Ascending aorta (tissue), 2 donors: Measurements from ENCODE around the gene FAM117A. TPM values are rescaled to one million over a fixed set of nuclear protein-coding genes. Genes with fewer than 3 reads are reported as not detected.
A peak's percentile ranks its signal among the peaks of the same experiment; 100 is the strongest.
"Not testable (repeated sequence)": the region's sequence is repeated elsewhere in the genome, so short reads cannot be mapped to it uniquely, and the experiment has no call there.

Experiments
- DNase-seq, 2 donors: peaks; one replicate each; pipeline ENCODE4 v3.0.0-alpha.2; 2019; ENCODE audit warnings: low spot score in 2 of 2
- H3K27ac ChIP-seq, 2 donors: fragments of 200-600 bp; sonication (generic); one replicate each; pipeline ENCODE4 v1.5.1; 2016 to 2017; ENCODE audit warnings: mild to moderate bottlenecking in 1 of 2
- H3K27me3 ChIP-seq: fragments of 200-600 bp; sonication (generic); one replicate; pipeline ENCODE4 v1.5.1; 2017
- H3K36me3 ChIP-seq, 2 donors: fragments of 200-600 bp; sonication (generic); one replicate each; pipeline ENCODE4 v1.5.1; 2016
- H3K4me1 ChIP-seq, 2 donors: fragments of 200-600 bp; sonication (generic); one replicate each; pipeline ENCODE4 v1.5.1; 2016 to 2017; ENCODE audit warnings: mild to moderate bottlenecking in 1 of 2
- H3K4me3 ChIP-seq, 2 donors: fragments of 200-600 bp; sonication (generic); one replicate each; pipeline ENCODE4 v1.5.1; 2016 to 2017; ENCODE audit warnings: mild to moderate bottlenecking in 1 of 2
- H3K9me3 ChIP-seq, 2 donors: fragments of 200-600 bp; sonication (generic); one replicate each; pipeline ENCODE4 v1.5.1; 2016
- intact Hi-C: fragments of 100-400 bp; cut with DNase I; formaldehyde crosslinking; loops from one replicate; pipeline ENCODE4 v1.15.1; 2023
- total RNA-seq: library from RNA; depleted of rRNA; stranded (reverse); fragments of >200 nt; gene quantifications from one replicate; pipeline ENCODE4 v1.1.0, GENCODE V29; 2016
- TF ChIP-seq, protein P1 (sequence below), 3 experiments: fragments of 200-600 bp in 2 of 3; fragments of 450-650 bp in 1 of 3; sonication (generic) in 2 of 3; IDR thresholded peaks; one replicate each; pipeline ENCODE4 v1.5.1; 2016 to 2019; ENCODE audit warnings: antibody characterized with exemption in 3 of 3, mild to moderate bottlenecking in 1 of 3, moderate library complexity in 1 of 3

The FAM117A gene
- total RNA-seq, 1 donor from 2014 or later = 25.4 TPM

DNA sequence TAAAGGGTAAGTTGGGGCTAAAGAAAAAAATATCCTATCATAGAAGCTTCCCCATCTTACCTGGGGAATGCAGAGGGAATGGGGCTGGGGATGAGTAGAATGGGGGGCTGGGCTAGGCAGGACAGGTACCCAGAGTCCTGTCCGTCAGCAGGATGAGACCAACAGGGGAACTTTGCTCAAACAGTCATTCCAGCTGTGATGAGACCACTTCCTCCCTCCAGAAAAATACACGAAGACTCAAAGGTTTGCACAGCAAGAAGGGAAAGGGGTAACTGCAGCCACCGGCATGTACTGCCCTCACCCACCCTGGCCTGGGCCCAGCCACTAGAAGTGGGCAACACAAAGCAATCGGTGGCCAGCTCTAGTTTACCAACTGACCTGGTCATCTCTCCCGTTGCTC, 35.5 kb downstream of the FAM117A start:
- TF ChIP-seq, protein P1, sequence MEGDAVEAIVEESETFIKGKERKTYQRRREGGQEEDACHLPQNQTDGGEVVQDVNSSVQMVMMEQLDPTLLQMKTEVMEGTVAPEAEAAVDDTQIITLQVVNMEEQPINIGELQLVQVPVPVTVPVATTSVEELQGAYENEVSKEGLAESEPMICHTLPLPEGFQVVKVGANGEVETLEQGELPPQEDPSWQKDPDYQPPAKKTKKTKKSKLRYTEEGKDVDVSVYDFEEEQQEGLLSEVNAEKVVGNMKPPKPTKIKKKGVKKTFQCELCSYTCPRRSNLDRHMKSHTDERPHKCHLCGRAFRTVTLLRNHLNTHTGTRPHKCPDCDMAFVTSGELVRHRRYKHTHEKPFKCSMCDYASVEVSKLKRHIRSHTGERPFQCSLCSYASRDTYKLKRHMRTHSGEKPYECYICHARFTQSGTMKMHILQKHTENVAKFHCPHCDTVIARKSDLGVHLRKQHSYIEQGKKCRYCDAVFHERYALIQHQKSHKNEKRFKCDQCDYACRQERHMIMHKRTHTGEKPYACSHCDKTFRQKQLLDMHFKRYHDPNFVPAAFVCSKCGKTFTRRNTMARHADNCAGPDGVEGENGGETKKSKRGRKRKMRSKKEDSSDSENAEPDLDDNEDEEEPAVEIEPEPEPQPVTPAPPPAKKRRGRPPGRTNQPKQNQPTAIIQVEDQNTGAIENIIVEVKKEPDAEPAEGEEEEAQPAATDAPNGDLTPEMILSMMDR (IDR thresholded peaks at IDR 0.05) = no peak
- Histone ChIP-seq H3K36me3 (peaks cover 0 to 12% of the 10 kb centered on the region in 2 donors), H3K9me3 (no peaks in the 10 kb centered on the region), H3K27me3 (no peaks in the 10 kb centered on the region), H3K27ac (peak overlapping the region in 1 of 2 donors; percentile 81), H3K4me3 (no peak overlapping the region), H3K4me1 (peaks cover 15 to 29% of the 10 kb centered on the region in 2 donors)
- intact Hi-C loops = loop anchor here (10.0 kb wide), 1 partner anchor 294 kb away; no protein-coding TSS in a partner anchor
- DNase-seq = no peak

DNA sequence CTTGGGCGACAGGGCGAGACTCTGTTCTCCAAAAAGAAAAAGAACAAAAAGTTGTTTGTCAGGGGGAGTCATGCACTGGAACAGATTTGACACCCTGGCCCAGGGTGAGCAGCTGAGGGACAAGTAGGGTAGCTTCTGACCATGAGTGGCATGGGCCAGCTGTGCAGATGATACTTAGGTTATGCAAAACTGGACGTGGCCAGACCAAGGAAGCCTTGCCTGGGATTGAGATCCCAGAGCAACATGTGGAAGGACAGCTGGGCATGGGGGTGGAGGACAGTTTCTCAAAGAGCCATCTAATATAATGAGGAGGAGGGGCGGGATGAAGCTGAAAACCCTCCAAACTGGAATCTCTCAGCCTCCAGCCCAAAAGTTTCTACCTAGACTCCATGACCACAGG, 36.6 kb downstream of the FAM117A start:
- Histone ChIP-seq H3K9me3 (no peaks in the 10 kb centered on the region), H3K4me3 (no peak overlapping the region), H3K4me1 (peaks cover 15 to 29% of the 10 kb centered on the region in 2 donors), H3K27me3 (no peaks in the 10 kb centered on the region), H3K27ac (no peak overlapping the region), H3K36me3 (peaks cover 0 to 12% of the 10 kb centered on the region in 2 donors)
- TF ChIP-seq, protein P1 (IDR thresholded peaks at IDR 0.05) = no peak
- intact Hi-C loops = loop anchor here (10.0 kb wide), 1 partner anchor 293 kb away; no protein-coding TSS in a partner anchor
- DNase-seq = no peak

DNA sequence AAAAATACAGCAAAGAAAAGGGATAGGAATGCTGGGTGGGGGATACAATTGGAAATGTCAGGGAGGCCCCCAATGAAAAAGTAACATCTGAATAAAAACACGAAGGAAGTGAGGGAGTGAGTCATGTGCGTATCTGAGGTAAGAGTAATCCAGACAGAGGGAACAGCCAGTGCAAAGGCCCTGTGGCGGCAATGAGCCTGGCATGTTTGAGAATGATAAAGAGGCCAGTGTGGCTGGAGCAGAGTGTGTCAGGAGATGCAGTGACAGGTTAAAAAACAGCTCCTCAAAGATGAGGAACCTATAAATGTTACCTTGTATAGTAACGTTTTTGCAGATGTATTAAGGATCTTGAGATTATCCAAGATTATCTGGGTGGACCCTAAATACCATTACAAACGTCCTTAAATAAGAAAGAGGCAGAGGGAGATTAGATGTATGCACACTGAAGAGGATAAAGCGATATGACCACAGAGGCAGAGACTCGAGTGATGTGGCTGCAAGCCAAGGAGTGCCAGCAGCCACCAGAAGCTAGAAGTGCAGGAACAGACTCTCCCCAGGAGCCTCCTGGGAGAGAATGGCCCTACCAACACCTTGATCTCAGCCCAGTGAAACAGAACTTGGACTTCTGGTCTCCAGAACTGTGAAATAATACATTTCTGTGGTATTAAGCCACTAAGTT, 38.3 kb downstream of the FAM117A start:
- intact Hi-C loops = loop anchor here (10.0 kb wide), 1 partner anchor 291 kb away; no protein-coding TSS in a partner anchor
- Histone ChIP-seq H3K9me3 (no peaks in the 10 kb centered on the region), H3K36me3 (peaks cover 10 to 25% of the 10 kb centered on the region in 2 donors), H3K4me1 (peaks cover 5 to 17% of the 10 kb centered on the region in 2 donors), H3K27me3 (no peaks in the 10 kb centered on the region), H3K27ac (no peak overlapping the region), H3K4me3 (no peak overlapping the region)
- no peak for DNase-seq
- TF ChIP-seq, protein P1 (IDR thresholded peaks at IDR 0.05) = no peak

DNA sequence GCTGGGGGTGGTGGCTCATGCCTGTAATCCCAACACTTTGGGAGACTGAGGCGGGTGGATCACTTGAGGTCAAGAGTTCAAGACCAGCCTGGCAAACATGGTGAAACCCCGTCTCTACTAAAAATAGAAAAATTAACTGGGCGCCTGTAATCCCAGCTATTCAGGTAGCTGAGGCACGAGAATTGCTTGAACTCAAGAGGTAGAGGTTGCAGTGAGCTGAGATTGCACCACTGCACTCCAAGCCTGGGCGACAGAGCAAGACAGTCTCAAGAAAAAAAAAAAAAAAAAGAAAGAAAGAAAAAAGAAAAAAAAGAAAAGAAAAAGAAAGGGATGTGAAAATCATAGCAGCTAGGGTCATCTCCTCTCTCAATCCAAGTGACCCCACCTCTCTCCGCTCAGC, 39.4 kb downstream of the FAM117A start:
- H3K9me3 ChIP-seq, H3K4me3 ChIP-seq, H3K27me3 ChIP-seq, H3K4me1 ChIP-seq, DNase-seq, H3K27ac ChIP-seq: not testable (repeated sequence)
- peaks cover 17 to 35% of the 10 kb centered on the region in 2 donors for H3K36me3 ChIP-seq
- intact Hi-C loops = loop anchor here (10.0 kb wide), 1 partner anchor 290 kb away; no protein-coding TSS in a partner anchor

DNA sequence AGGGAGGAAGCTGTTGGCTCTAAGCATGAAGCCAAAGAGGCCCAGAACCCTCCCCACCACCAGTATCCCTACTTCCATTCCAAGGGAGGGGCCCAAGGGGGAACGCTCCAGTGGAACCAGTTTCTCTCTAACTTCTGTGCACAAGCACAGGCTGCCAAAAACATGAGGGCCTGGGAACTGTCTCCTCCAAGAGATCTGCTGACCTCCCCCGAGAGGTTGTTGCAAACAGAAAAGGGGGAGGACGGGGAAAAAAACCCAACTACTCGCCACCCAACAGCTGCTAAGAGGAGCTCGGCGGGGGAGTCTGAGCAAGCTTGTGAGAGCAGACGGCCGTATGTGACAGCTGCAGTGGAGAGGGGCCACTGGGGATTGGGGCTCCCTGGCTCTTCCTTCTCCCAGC, 40.5 kb downstream of the FAM117A start:
- Histone ChIP-seq H3K9me3 (no peaks in the 10 kb centered on the region), H3K27me3 (no peaks in the 10 kb centered on the region), H3K4me3 (no peak overlapping the region), H3K27ac (peak overlapping the region in 1 of 2 donors; percentile 35), H3K36me3 (peaks cover 27 to 45% of the 10 kb centered on the region in 2 donors), H3K4me1 (no peaks in the 10 kb centered on the region)
- intact Hi-C loops = loop anchor here (10.0 kb wide), 1 partner anchor 289 kb away; no protein-coding TSS in a partner anchor
- DNase-seq = no peak
- TF ChIP-seq, protein P1 (IDR thresholded peaks at IDR 0.05) = no peak

DNA sequence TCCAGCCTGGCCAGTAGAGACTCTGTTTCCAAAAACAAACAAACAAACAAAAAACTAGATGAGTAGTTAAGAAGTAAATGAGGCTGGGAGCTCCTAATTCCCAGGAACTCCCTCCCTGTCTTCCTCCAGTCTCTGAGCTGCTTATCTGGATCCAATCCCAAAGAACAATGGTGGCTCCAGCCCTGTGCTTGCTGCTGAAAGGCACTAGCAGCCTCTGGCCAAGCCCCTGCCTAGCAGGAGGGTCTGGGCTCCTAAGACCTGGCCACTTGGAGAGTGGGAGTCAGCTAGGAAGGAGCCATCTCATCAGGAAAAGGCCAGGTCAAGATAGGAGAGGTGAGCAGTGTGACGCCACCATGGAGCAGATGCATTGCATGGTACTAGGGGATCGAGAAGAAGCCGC, 41.9 kb downstream of the FAM117A start:
- no peak for DNase-seq
- Histone ChIP-seq H3K27ac (no peak overlapping the region), H3K27me3 (no peaks in the 10 kb centered on the region), H3K4me1 (no peaks in the 10 kb centered on the region), H3K4me3 (no peak overlapping the region), H3K36me3 (peaks cover 39 to 59% of the 10 kb centered on the region in 2 donors), H3K9me3 (no peaks in the 10 kb centered on the region)
- TF ChIP-seq, protein P1 (IDR thresholded peaks at IDR 0.05) = no peak
- intact Hi-C loops = loop anchor here (10.0 kb wide), 1 partner anchor 287 kb away; no protein-coding TSS in a partner anchor
